B cell (primary cell): ENCODE data around the gene GGCX. TPM values are rescaled to one million over a fixed set of nuclear protein-coding genes. Genes with fewer than 3 reads are reported as not detected.

ENCODE experiments used
- ATAC-seq: fragments of 200-7000 bp; cut with Tn5 transposase; one replicate; pipeline ENCODE4 v1.10.0; 2021; ENCODE audit warnings: low read depth, mild to moderate bottlenecking, moderate number of reproducible peaks, moderate library complexity
- CTCF ChIA-PET: fragments of 350-600 bp; sonication (Branson Sonifier 250); formaldehyde crosslinking; loops from one replicate; lab custom pipeline; 2021; ENCODE audit warnings: antibody characterized with exemption, inconsistent platforms; lab: Charles Lee
- POLR2A ChIA-PET: fragments of 350-600 bp; sonication (Branson Sonifier 250); formaldehyde crosslinking; loops from one replicate; lab custom pipeline; 2021; ENCODE audit warnings: antibody characterized with exemption; lab: Charles Lee
- DNase-seq: peaks from one replicate; pipeline ENCODE4 v3.0.0; 2013
- H2AFZ ChIP-seq: 2 replicates; pipeline ENCODE4 v1.6.1; 2012; ENCODE audit warnings: mild to moderate bottlenecking, low read depth, low read length; ENCODE audit not compliant: insufficient read depth, poor library complexity, severe bottlenecking
- H3K27ac ChIP-seq, 2 donors: 1 replicate in 1 of 2; 2 replicates in 1 of 2; pipeline ENCODE4 v1.5.1; 2012 to 2013; ENCODE audit warnings: low read length in 2 of 2, mild to moderate bottlenecking in 2 of 2, moderate library complexity in 1 of 2
- H3K27me3 ChIP-seq, 4 experiments: fragments of 200-600 bp in 1 of 4; sonication (generic) in 1 of 4; replicated peaks in 1 of 4; 1 replicate in 2 of 4; 2 replicates in 2 of 4; pipeline versions ENCODE4 v1.6.1 to v1.7.0; 2013 to 2016; ENCODE audit warnings: low read length in 3 of 4, mild to moderate bottlenecking in 2 of 4, mixed read lengths in 1 of 4, moderate library complexity in 1 of 4; ENCODE audit not compliant: insufficient read depth in 4 of 4, control insufficient read depth in 3 of 4; ENCODE audit errors: control extremely low read depth in 1 of 4
- H3K36me3 ChIP-seq, 2 experiments: replicated peaks in 1 of 2; 1 replicate in 1 of 2; 2 replicates in 1 of 2; pipeline versions ENCODE4 v1.6.1 to v1.7.1; 2013; ENCODE audit warnings: low read length in 1 of 2; ENCODE audit not compliant: insufficient read depth in 2 of 2, control insufficient read depth in 1 of 2; ENCODE audit errors: control extremely low read depth in 1 of 2, extremely low read depth in 1 of 2
- H3K4me1 ChIP-seq, 2 donors: fragments of 200-600 bp in 1 of 2; sonication (generic) in 1 of 2; 1 replicate in 1 of 2; 2 replicates in 1 of 2; pipeline versions ENCODE4 v1.5.1 to v1.6.1; 2013 to 2017; ENCODE audit warnings: low read length in 2 of 2; ENCODE audit not compliant: control insufficient read depth in 2 of 2, insufficient read depth in 2 of 2
- H3K4me2 ChIP-seq: replicated peaks from 2 replicates; pipeline ENCODE3; 2012; ENCODE audit warnings: mild to moderate bottlenecking, low read depth, low read length; ENCODE audit not compliant: poor library complexity, severe bottlenecking
- H3K4me3 ChIP-seq, 5 experiments: fragments of 200-600 bp in 1 of 5; sonication (generic) in 1 of 5; 1 replicate in 3 of 5; 2 replicates in 2 of 5; pipeline versions ENCODE4 v1.5.1 to v1.7.0; 2011 to 2016; ENCODE audit warnings: low read length in 4 of 5, mild to moderate bottlenecking in 4 of 5, low read depth in 2 of 5, control low read depth in 1 of 5, moderate library complexity in 1 of 5; ENCODE audit not compliant: insufficient read depth in 1 of 5; ENCODE audit errors: control extremely low read depth in 1 of 5, extremely low read depth in 1 of 5
- H3K79me2 ChIP-seq: fragments of 200-600 bp; sonication (generic); one replicate; pipeline ENCODE4 v1.6.0; 2016; ENCODE audit warnings: low read length; ENCODE audit not compliant: control insufficient read depth, insufficient read depth
- H3K9ac ChIP-seq: fragments of 200-600 bp; sonication (generic); 2 replicates; pipeline ENCODE4 v1.6.1; 2017; ENCODE audit warnings: mild to moderate bottlenecking, low read length, moderate library complexity
- H3K9me3 ChIP-seq, 3 donors: one replicate each; pipeline versions ENCODE4 v1.6.1 to v1.7.1; 2013; ENCODE audit warnings: low read length in 2 of 3; ENCODE audit not compliant: control insufficient read depth in 2 of 3, insufficient read depth in 1 of 3; ENCODE audit errors: control extremely low read depth in 1 of 3
- H4K20me1 ChIP-seq: 2 replicates; pipeline ENCODE4 v1.6.0; 2012; ENCODE audit warnings: mild to moderate bottlenecking, low read length; ENCODE audit not compliant: insufficient read depth, control insufficient read depth, poor library complexity, severe bottlenecking
- H3K27ac Mint-ChIP-seq: one replicate; pipeline ENCODE4 v1.8.0; 2021; ENCODE audit warnings: mixed read lengths
- H3K27me3 Mint-ChIP-seq: one replicate; pipeline ENCODE4 v1.8.0; 2021; ENCODE audit warnings: mixed read lengths
- H3K4me1 Mint-ChIP-seq: one replicate; pipeline ENCODE4 v1.8.0; 2021; ENCODE audit warnings: mixed read lengths
- H3K4me3 Mint-ChIP-seq: one replicate; pipeline ENCODE4 v1.8.0; 2021; ENCODE audit warnings: mixed read lengths
- H3K9me3 Mint-ChIP-seq: one replicate; pipeline ENCODE4 v1.8.0; 2022; ENCODE audit warnings: mixed read lengths; ENCODE audit not compliant: insufficient read depth
- CTCF ChIP-seq: fragments of 200-600 bp; IDR thresholded peaks from one replicate; pipeline ENCODE4 v1.8.0; 2022; ENCODE audit warnings: antibody characterized with exemption, mild to moderate bottlenecking
- EZH2 ChIP-seq: IDR thresholded peaks from 2 replicates; pipeline ENCODE4 v1.6.1; 2012; ENCODE audit warnings: borderline replicate concordance, low read depth, mild to moderate bottlenecking, moderate library complexity, low read length; ENCODE audit not compliant: insufficient read depth, poor library complexity, severe bottlenecking
- WGBS: methylation state at CpG from one replicate; pipeline ENCODE4 v1.1.5; 2013; ENCODE audit warnings: missing lambda C conversion rate; ENCODE audit not compliant: insufficient coverage; 5-methylcytosine and 5-hydroxymethylcytosine counted together
- intact Hi-C: fragments of 100-400 bp; cut with micrococcal nuclease; formaldehyde crosslinking; loops from one replicate; pipeline ENCODE4 v1.10.0; 2022
- polyA plus RNA-seq: library from polyadenylated mRNA; depleted of rRNA; stranded (reverse); fragments of >200 nt; gene quantifications from 2 replicates; pipeline ENCODE4 v1.2.3, GENCODE V29; 2012
- total RNA-seq, 2 donors: library from RNA; stranded (reverse); fragments of 120-200 nt in 1 of 2; gene quantifications; 1 replicate in 1 of 2; 2 replicates in 1 of 2; pipeline versions ENCODE4 v1.2.3 to v1.2.4, GENCODE V29; 2013 to 2022

Gene GGCX
- total and polyA plus RNA-seq, 2 donors (not counting 1 experiment from before 2014, with no cell fraction given): 23.5 to 36.8 TPM

GRCh38 chr2:85547089-85547858, 14.0 kb downstream of the GGCX start:
- Histone ChIP-seq H3K4me2 (no peak overlapping the region), H3K9me3 (no peaks in the 10 kb centered on the region), H2AFZ (no peak overlapping the region), H3K4me1 (peaks cover 0 to 3% of the 10 kb centered on the region in 2 donors), H3K27ac (no peak overlapping the region), H4K20me1 (no peaks in the 10 kb centered on the region), H3K9ac (no peak overlapping the region), H3K4me3 (no peak overlapping the region), H3K79me2 (no peaks in the 10 kb centered on the region), H3K36me3 (peaks cover 4 to 61% of the 10 kb centered on the region in 2 experiments), H3K27me3 (no peaks in the 10 kb centered on the region)
- no peak for ATAC-seq
- H3K4me3 Mint-ChIP-seq: no peak overlapping the region
- no peak for DNase-seq
- peak overlapping the region; percentile 43 for H3K27ac Mint-ChIP-seq
- TF ChIP-seq CTCF (no peak), EZH2 (no peak)
- ChIA-PET POLR2A (interaction anchor here (0.6 kb wide), 1 partner anchor 1265 kb away, joined by 4 read pairs; no protein-coding TSS in a partner anchor), CTCF (interaction anchor here (1.5 to 2.1 kb wide), 2 partner anchors 10 to 126 kb away, joined by 3 to 7 read pairs; no protein-coding TSS in a partner anchor)
- no CpG with 5 or more reads among the region's 1 CpG for WGBS
- H3K27me3 Mint-ChIP-seq: no peaks in the 10 kb centered on the region
- intact Hi-C loops: no loop called here
- peaks cover 8% of the 10 kb centered on the region for H3K4me1 Mint-ChIP-seq
- no peaks in the 10 kb centered on the region for H3K9me3 Mint-ChIP-seq

GRCh38 chr2:85545780-85546240, 15.5 kb downstream of the GGCX start:
- no peaks in the 10 kb centered on the region for H3K27me3 ChIP-seq
- DNase-seq: no peak
- H3K4me1 ChIP-seq: peaks cover 7% of the 10 kb centered on the region in 2 donors
- peaks cover 10 to 65% of the 10 kb centered on the region in 2 experiments for H3K36me3 ChIP-seq
- POLR2A ChIA-PET: interaction anchor here (0.7 kb wide), 1 partner anchor 124 kb away, joined by 4 read pairs; no protein-coding TSS in a partner anchor
- Mint-ChIP-seq H3K27me3 (no peaks in the 10 kb centered on the region), H3K4me3 (no peak overlapping the region), H3K27ac (no peak overlapping the region), H3K4me1 (peaks cover 18% of the 10 kb centered on the region), H3K9me3 (no peaks in the 10 kb centered on the region)
- ATAC-seq: no peak
- no peak overlapping the region for H2AFZ ChIP-seq
- peaks cover 9% of the 10 kb centered on the region for H4K20me1 ChIP-seq
- H3K27ac ChIP-seq: no peak overlapping the region
- H3K9ac ChIP-seq: no peak overlapping the region
- 100% methylated on average over 2 of the region's 5 CpGs for WGBS
- TF ChIP-seq CTCF (no peak), EZH2 (no peak)
- no peaks in the 10 kb centered on the region for H3K9me3 ChIP-seq
- H3K4me2 ChIP-seq: no peak overlapping the region
- H3K4me3 ChIP-seq: no peak overlapping the region
- intact Hi-C loops: no loop called here
- CTCF ChIA-PET: interaction anchor here (0.7 to 2.1 kb wide), 6 partner anchors 11 to 156 kb away, joined by 3 to 7 read pairs (median 4); partner anchors contain the start of gene GGCX
- peaks cover 6% of the 10 kb centered on the region for H3K79me2 ChIP-seq
